K562 (cell line): ENCODE results near the gene ERP29. TPM values are rescaled to one million over a fixed set of nuclear protein-coding genes. Genes with fewer than 3 reads are reported as not detected.

Experiments used
- ATAC-seq: fragments of 200-7000 bp; cut with Tn5 transposase; 3 replicates; pipeline ENCODE4 v1.9.1; 2020; ENCODE audit warnings: moderate library complexity
- BruUV-seq: library from RNA; stranded (reverse); fragments of 400-500 nt; replicated peaks from 2 replicates; lab custom pipeline; 2021; lab: Mats Ljungman, UMichigan
- CTCF ChIA-PET: fragments of 300-600 bp; formaldehyde crosslinking; extraction: SDS; loops from one replicate; lab custom pipeline; 2021; ENCODE audit warnings: low intra/inter-chr PET ratio; lab: Yijun Ruan, JAX
- POLR2A ChIA-PET: fragments of 300-600, 350-650 bp; sonication (Branson Sonifier 250); formaldehyde crosslinking; extraction: SDS; loops from one replicate; lab custom pipeline; 2021; ENCODE audit warnings: antibody characterized with exemption, inconsistent platforms; lab: Yijun Ruan, JAX
- DNase-seq, 4 experiments: peaks; one replicate each; pipeline versions ENCODE4 v3.0.0 to v3.0.0-alpha.2; 2011 to 2018; ENCODE audit warnings: low spot score in 3 of 4, mixed read lengths in 3 of 4; ENCODE audit errors: extremely low read depth in 1 of 4
- FAIRE-seq: peaks from 2 replicates; lab custom pipeline; 2011; peaks lifted over from hg19 to GRCh38; lab: Jason Lieb, UNC
- H2AFZ ChIP-seq: 2 replicates; pipeline ENCODE4 v1.6.0; 2011; ENCODE audit warnings: low read depth, low read length, control low read depth, inconsistent platforms
- H3K27ac ChIP-seq: fragments of 200-600 bp; 3 replicates; pipeline ENCODE4 v1.8.0; 2011; ENCODE audit warnings: low read depth, mild to moderate bottlenecking, control low read depth, inconsistent platforms, low read length, moderate library complexity, mixed read lengths; ENCODE audit errors: extremely low read depth
- H3K27me3 ChIP-seq, 2 experiments: fragments of 300-600 bp in 1 of 2; 2 replicates in 1 of 2; 3 replicates in 1 of 2; pipeline versions ENCODE4 v1.6.0 to v1.8.0; 2011; ENCODE audit warnings: inconsistent platforms in 2 of 2, low read length in 2 of 2, mild to moderate bottlenecking in 1 of 2, mixed read lengths in 1 of 2, moderate library complexity in 1 of 2; ENCODE audit not compliant: control insufficient read depth in 2 of 2, insufficient read depth in 2 of 2
- H3K36me3 ChIP-seq: fragments of 300-600 bp; 3 replicates; pipeline ENCODE4 v1.8.0; 2011; ENCODE audit warnings: mild to moderate bottlenecking, low read length, inconsistent platforms; ENCODE audit not compliant: control insufficient read depth, insufficient read depth
- H3K4me1 ChIP-seq, 2 experiments: fragments of 200-600 bp in 1 of 2; replicated peaks in 1 of 2; 2 replicates in 1 of 2; 3 replicates in 1 of 2; pipeline versions ENCODE4 v1.5.1 to v1.8.0; 2011; ENCODE audit warnings: inconsistent platforms in 2 of 2, low read length in 2 of 2, mild to moderate bottlenecking in 1 of 2, mixed read lengths in 1 of 2, moderate library complexity in 1 of 2; ENCODE audit not compliant: control insufficient read depth in 2 of 2, insufficient read depth in 2 of 2
- H3K4me2 ChIP-seq: 2 replicates; pipeline ENCODE4 v1.6.1; 2011; ENCODE audit warnings: low read length, control low read depth, inconsistent platforms, mixed read lengths; ENCODE audit not compliant: insufficient read depth
- H3K4me3 ChIP-seq: fragments of 200-600 bp; sonication (generic), shearing (Covaris generic); 2 replicates; pipeline ENCODE4 v1.5.1; 2016; ENCODE audit warnings: control low read depth, inconsistent platforms
- H3K79me2 ChIP-seq: fragments of 200-600 bp; 3 replicates; pipeline ENCODE4 v1.8.0; 2011; ENCODE audit warnings: low read length, inconsistent platforms; ENCODE audit not compliant: control insufficient read depth, insufficient read depth
- H3K9ac ChIP-seq, 2 experiments: 2 replicates each; pipeline versions ENCODE4 v1.6.0 to v1.6.1; 2011; ENCODE audit warnings: low read depth in 2 of 2, low read length in 2 of 2, control low read depth in 1 of 2, inconsistent platforms in 1 of 2, mild to moderate bottlenecking in 1 of 2, mixed read lengths in 1 of 2; ENCODE audit not compliant: insufficient read depth in 1 of 2
- H3K9me1 ChIP-seq: one replicate; pipeline ENCODE4 v1.6.0; 2011; ENCODE audit warnings: inconsistent platforms, mild to moderate bottlenecking, low read length, moderate library complexity; ENCODE audit not compliant: control insufficient read depth, insufficient read depth
- H3K9me3 ChIP-seq: replicated peaks from 2 replicates; pipeline ENCODE4 v1.5.1; 2011; ENCODE audit warnings: low read depth, low read length, inconsistent platforms; ENCODE audit not compliant: control insufficient read depth, insufficient read depth
- H4K20me1 ChIP-seq: replicated peaks from 2 replicates; pipeline ENCODE4 v1.6.1; 2011; ENCODE audit warnings: low read length, inconsistent platforms, mixed read lengths; ENCODE audit not compliant: control insufficient read depth, insufficient read depth
- ASH1L ChIP-seq: fragments of 450-650 bp; IDR thresholded peaks from 2 replicates; pipeline ENCODE4 v1.6.1; 2018; ENCODE audit warnings: borderline replicate concordance, mild to moderate bottlenecking, low read depth; ENCODE audit not compliant: partially characterized antibody
- KLF1 ChIP-seq: fragments of 450-650 bp; IDR thresholded peaks from 2 replicates; pipeline ENCODE4 v1.6.1; 2016; ENCODE audit warnings: missing genetic modification characterization, missing compliant biosample characterization
- NBN ChIP-seq: fragments of 450-650 bp; IDR thresholded peaks from 2 replicates; pipeline ENCODE4 v1.6.1; 2016; ENCODE audit warnings: low read depth, mild to moderate bottlenecking
- POLR3A ChIP-seq: IDR thresholded peaks from 2 replicates; pipeline ENCODE4 v1.6.1; 2011; ENCODE audit warnings: borderline replicate concordance, mild to moderate bottlenecking, moderate library complexity; ENCODE audit not compliant: insufficient read length, insufficient read depth; ENCODE audit errors: extremely low read depth
- PTBP1 ChIP-seq: fragments of 200-400 bp; formaldehyde crosslinking; IDR thresholded peaks from 2 replicates; pipeline ENCODE4 v1.6.1; 2017; ENCODE audit warnings: low read depth, low read length
- RBM25 ChIP-seq: fragments of 200-400 bp; formaldehyde crosslinking; IDR thresholded peaks from 2 replicates; pipeline ENCODE4 v1.6.1; 2018; ENCODE audit warnings: low read length, low read depth, moderate library complexity; ENCODE audit not compliant: severe bottlenecking
- RHOXF2B ChIP-seq: fragments of 250-450 bp; sonication (Bioruptor Pico); conservative IDR thresholded peaks from 2 replicates; pipeline ENCODE4 v1.5.1; 2021
- SOX6 ChIP-seq: fragments of 450-650 bp; IDR thresholded peaks from 2 replicates; pipeline ENCODE4 v1.6.1; 2014; ENCODE audit warnings: mild to moderate bottlenecking
- SPI1 ChIP-seq: IDR thresholded peaks from 2 replicates; pipeline ENCODE4 v1.6.1; 2011; ENCODE audit warnings: low read depth, low read length, control low read depth, borderline replicate concordance
- ZNF143 ChIP-seq: sonication (generic); formaldehyde crosslinking; IDR thresholded peaks from 2 replicates; pipeline ENCODE4 v1.9.0; 2022; ENCODE audit warnings: mild to moderate bottlenecking, missing genetic modification reagents
- WGBS: fragments of 100-300 bp; shearing (Covaris generic); methylation state at CpG from one replicate; pipeline ENCODE4 v1.1.6; 2016; ENCODE audit warnings: low coverage, mixed read lengths; ENCODE audit not compliant: insufficient coverage; ENCODE audit errors: missing lambda C conversion rate; 5-methylcytosine and 5-hydroxymethylcytosine counted together
- in situ Hi-C: fragments of 300-500 bp; cut with MboI; formaldehyde crosslinking; loops from 4 replicates; pipeline ENCODE4 v1.15.0; 2018; ENCODE audit warnings: inconsistent platforms, mixed read lengths
- intact Hi-C: fragments of 100-400 bp; cut with micrococcal nuclease; formaldehyde crosslinking; loops from 2 replicates; pipeline ENCODE4 v1.14.2; 2022
- polyA plus RNA-seq, 8 experiments: library from polyadenylated mRNA; depleted of rRNA in 4 of 8; stranded (reverse) in 5 of 8; unstranded in 3 of 8; fragments of >200 nt; fragmentation: Nextera tagmentation in 2 of 8; fragmentation: Illumina TruSeq in 1 of 8; extraction: Ambion mirVana in 2 of 8; extraction: Trizol in 1 of 8; gene quantifications; 2 replicates each; pipeline versions ENCODE4 v1.2.1 to v1.2.3, GENCODE V29; 2011 to 2014; ENCODE audit warnings: inconsistent platforms in 1 of 8, missing spikeins in 1 of 8
- total RNA-seq, 7 experiments: library from RNA; depleted of rRNA in 6 of 7; stranded (reverse); fragments of >200 nt in 6 of 7; fragmentation: Illumina TruSeq in 2 of 7; extraction: Trizol in 2 of 7; gene quantifications; 2 replicates each; pipeline versions ENCODE4 v1.2.1 to v1.2.3, GENCODE V29; 2011 to 2021; ENCODE audit warnings: low replicate concordance in 1 of 7
- TF ChIP-seq, protein P1 (sequence below): fragments of 250-450 bp; sonication (Bioruptor Pico); IDR thresholded peaks from 2 replicates; pipeline ENCODE4 v1.5.0; 2021
- TF ChIP-seq, protein P2 (sequence below): fragments of 450-650 bp; IDR thresholded peaks from 2 replicates; pipeline ENCODE4 v1.6.1; 2017; ENCODE audit warnings: antibody characterized with exemption, mild to moderate bottlenecking

ERP29 gene
- total and polyA plus RNA-seq, 9 of the 15 experiments (the other 6 are each of a cell fraction or from before 2014, with no cell fraction given): 42.4 to 146 (median 111) TPM

DNA sequence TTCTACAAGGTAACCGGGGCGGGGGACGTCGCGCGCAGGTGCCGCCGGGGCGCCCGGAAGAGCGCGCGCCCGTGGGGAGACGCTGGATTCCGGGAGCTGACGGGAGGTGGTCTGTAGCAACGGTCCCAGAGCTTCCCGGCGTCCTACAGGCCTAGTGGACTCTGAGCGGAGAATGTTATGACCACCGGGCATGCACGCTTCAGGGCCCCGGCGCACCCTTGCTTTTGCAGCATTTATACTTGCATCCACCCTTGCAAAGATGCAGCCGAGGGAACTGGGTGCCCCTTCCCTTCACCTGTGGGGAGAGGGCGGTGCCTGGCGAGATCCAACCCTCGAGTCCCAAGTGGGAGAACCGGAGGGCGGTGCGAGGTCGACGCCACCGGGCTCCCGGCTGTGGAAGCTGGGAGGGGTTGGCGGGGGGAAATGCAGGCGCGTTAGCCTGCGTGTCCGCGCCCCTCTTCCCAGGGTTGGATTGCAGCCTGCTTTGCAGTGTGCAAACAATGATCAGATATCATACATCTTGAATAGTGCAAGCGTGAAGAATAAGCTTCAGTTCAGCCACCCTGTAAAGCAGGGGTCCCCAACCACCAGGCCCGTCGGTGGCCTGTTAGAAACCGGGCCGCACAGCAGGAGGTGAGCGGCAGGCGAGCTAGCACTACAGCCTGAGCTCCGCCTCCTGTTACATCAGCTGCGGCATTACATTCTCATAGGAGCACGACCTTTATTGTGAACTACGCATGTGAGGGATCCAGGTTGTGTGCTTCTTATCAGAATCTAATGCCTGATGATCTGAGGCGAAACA lies 576 bp downstream of the ERP29 start (continued):
- TF ChIP-seq, protein P1, sequence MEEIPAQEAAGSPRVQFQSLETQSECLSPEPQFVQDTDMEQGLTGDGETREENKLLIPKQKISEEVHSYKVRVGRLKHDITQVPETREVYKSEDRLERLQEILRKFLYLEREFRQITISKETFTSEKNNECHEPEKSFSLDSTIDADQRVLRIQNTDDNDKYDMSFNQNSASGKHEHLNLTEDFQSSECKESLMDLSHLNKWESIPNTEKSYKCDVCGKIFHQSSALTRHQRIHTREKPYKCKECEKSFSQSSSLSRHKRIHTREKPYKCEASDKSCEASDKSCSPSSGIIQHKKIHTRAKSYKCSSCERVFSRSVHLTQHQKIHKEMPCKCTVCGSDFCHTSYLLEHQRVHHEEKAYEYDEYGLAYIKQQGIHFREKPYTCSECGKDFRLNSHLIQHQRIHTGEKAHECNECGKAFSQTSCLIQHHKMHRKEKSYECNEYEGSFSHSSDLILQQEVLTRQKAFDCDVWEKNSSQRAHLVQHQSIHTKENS (CRISPR knock-in tag): no peak
- TF ChIP-seq NBN (no peak), ZNF143 (no peak), RHOXF2B (CRISPR knock-in tag) (no peak)

DNA sequence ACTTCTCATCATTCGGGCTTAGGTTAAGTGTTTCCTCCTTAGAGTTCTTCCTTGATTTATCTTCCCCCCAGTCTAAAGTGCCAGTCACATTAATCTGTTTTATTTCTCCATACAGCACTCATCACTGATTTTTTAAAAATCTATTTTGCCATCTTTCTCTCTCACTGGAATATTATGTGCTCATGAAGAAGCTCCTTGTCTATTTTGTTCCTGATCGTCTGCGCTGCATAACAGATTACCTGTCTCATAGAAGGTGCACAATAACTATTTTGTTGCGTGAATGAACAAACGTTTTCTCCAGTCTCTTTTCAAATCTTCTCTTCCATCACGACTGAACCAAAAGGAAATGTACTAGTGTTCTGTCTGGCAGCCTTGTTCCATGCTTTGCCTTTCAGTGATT lies 2.7 kb downstream of the ERP29 start:
- H4K20me1 ChIP-seq: no peaks in the 10 kb centered on the region
- ChIA-PET CTCF (no interaction called here), POLR2A (interaction anchor here (0.6 kb wide), 1 partner anchor 431 kb away, joined by 3 read pairs; no protein-coding TSS in a partner anchor)
- H3K4me2 ChIP-seq: peak overlapping the region; percentile 13; the same call in 1 of the 2 replicates
- peaks cover 23 to 28% of the 10 kb centered on the region in 2 experiments; a peak in 4 of 5 replicates for H3K4me1 ChIP-seq
- 93% methylated on average over 6 of the region's 6 CpGs for WGBS
- BruUV-seq: no TSS peak
- no peaks in the 10 kb centered on the region for H3K9me3 ChIP-seq
- ATAC-seq (no peak), FAIRE-seq (no peak), DNase-seq (no peak)
- no peak overlapping the region for H3K4me3 ChIP-seq
- no peaks in the 10 kb centered on the region for H3K27me3 ChIP-seq
- no peaks in the 10 kb centered on the region for H3K9me1 ChIP-seq
- no peak overlapping the region for H2AFZ ChIP-seq
- no peak overlapping the region for H3K27ac ChIP-seq
- in situ Hi-C loops: no loop called here
- no peak overlapping the region for H3K9ac ChIP-seq
- peaks cover 94% of the 10 kb centered on the region for H3K79me2 ChIP-seq
- intact Hi-C loops: loop anchor here (10.0 kb wide), 1 partner anchor 369 kb away; the partner anchor contains the start of gene HECTD4
- H3K36me3 ChIP-seq: peaks cover 62% of the 10 kb centered on the region
- TF ChIP-seq ASH1L (no peak), POLR3A (no peak), KLF1 (no peak), SOX6 (no peak), PTBP1 (no peak), RBM25 (peak; percentile 51), SPI1 (no peak)
- TF ChIP-seq, protein P2, sequence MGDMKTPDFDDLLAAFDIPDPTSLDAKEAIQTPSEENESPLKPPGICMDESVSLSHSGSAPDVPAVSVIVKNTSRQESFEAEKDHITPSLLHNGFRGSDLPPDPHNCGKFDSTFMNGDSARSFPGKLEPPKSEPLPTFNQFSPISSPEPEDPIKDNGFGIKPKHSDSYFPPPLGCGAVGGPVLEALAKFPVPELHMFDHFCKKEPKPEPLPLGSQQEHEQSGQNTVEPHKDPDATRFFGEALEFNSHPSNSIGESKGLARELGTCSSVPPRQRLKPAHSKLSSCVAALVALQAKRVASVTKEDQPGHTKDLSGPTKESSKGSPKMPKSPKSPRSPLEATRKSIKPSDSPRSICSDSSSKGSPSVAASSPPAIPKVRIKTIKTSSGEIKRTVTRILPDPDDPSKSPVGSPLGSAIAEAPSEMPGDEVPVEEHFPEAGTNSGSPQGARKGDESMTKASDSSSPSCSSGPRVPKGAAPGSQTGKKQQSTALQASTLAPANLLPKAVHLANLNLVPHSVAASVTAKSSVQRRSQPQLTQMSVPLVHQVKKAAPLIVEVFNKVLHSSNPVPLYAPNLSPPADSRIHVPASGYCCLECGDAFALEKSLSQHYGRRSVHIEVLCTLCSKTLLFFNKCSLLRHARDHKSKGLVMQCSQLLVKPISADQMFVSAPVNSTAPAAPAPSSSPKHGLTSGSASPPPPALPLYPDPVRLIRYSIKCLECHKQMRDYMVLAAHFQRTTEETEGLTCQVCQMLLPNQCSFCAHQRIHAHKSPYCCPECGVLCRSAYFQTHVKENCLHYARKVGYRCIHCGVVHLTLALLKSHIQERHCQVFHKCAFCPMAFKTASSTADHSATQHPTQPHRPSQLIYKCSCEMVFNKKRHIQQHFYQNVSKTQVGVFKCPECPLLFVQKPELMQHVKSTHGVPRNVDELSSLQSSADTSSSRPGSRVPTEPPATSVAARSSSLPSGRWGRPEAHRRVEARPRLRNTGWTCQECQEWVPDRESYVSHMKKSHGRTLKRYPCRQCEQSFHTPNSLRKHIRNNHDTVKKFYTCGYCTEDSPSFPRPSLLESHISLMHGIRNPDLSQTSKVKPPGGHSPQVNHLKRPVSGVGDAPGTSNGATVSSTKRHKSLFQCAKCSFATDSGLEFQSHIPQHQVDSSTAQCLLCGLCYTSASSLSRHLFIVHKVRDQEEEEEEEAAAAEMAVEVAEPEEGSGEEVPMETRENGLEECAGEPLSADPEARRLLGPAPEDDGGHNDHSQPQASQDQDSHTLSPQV: no peak
